Limb (tissue), 2 donors: ENCODE measurements around the gene FGGY.
"Not testable (repeated sequence)": the region's sequence is repeated elsewhere in the genome, so short reads cannot be mapped to it uniquely, and the experiment has no call there.

Experiments used
- DNase-seq, 2 donors: peaks; one replicate each; pipeline ENCODE4 v3.0.0-alpha.2; 2016; ENCODE audit errors: extremely low spot score in 2 of 2

Gene FGGY

GRCh38 chr1:59480188-59480888, 183.4 kb downstream of the FGGY start:
- DNase-seq: no peak

- no peak for DNase-seq
Observed at GRCh38 chr1:59481881-59482505, 185.1 kb downstream of the FGGY start.

GRCh38 chr1:59482986-59483385, 186.1 kb downstream of the FGGY start:
- peak in 1 of 2 donors; percentile 41 for DNase-seq

- no peak for DNase-seq
Observed at GRCh38 chr1:59484096-59484495, 187.2 kb downstream of the FGGY start.

- no peak for DNase-seq
Observed at GRCh38 chr1:59485171-59485570, 188.3 kb downstream of the FGGY start.

GRCh38 chr1:59485949-59486348, 189.1 kb downstream of the FGGY start:
- DNase-seq: no peak

GRCh38 chr1:59486615-59487014, 189.7 kb downstream of the FGGY start:
- DNase-seq: no peak

- no peak for DNase-seq
Observed at GRCh38 chr1:59487335-59488031, 190.6 kb downstream of the FGGY start.

GRCh38 chr1:59492500-59492899, 195.6 kb downstream of the FGGY start:
- no peak for DNase-seq

GRCh38 chr1:59494145-59494833, 197.4 kb downstream of the FGGY start:
- no peak for DNase-seq

- not testable (repeated sequence) for DNase-seq
Observed at GRCh38 chr1:59496156-59496555, 199.3 kb downstream of the FGGY start.

GRCh38 chr1:59497616-59498015, 200.7 kb downstream of the FGGY start:
- no peak for DNase-seq

- DNase-seq: no peak
Observed at GRCh38 chr1:59498640-59499039, 201.7 kb downstream of the FGGY start.

- DNase-seq: no peak
Observed at GRCh38 chr1:59499273-59499942, 202.5 kb downstream of the FGGY start.

GRCh38 chr1:59499943-59500569, 203.2 kb downstream of the FGGY start:
- DNase-seq: no peak

- no peak for DNase-seq
Observed at GRCh38 chr1:59500950-59501742, 204.3 kb downstream of the FGGY start.

GRCh38 chr1:59502009-59502691, 205.3 kb downstream of the FGGY start:
- DNase-seq: no peak

- DNase-seq: no peak
Observed at GRCh38 chr1:59504276-59504675, 207.4 kb downstream of the FGGY start.

- no peak for DNase-seq
Observed at GRCh38 chr1:59505596-59506028, 208.7 kb downstream of the FGGY start.

- DNase-seq: no peak
Observed at GRCh38 chr1:59506952-59507351, 210.1 kb downstream of the FGGY start.
